GM12878 (cell line): ENCODE results near the gene MYO3B. TPM values are rescaled to one million over a fixed set of nuclear protein-coding genes. Genes with fewer than 3 reads are reported as not detected.

Experiments used
- ATAC-seq: fragments of 200-7000 bp; cut with Tn5 transposase; 3 replicates; pipeline ENCODE4 v1.9.1; 2020; ENCODE audit warnings: mild to moderate bottlenecking, moderate library complexity
- BruUV-seq: library from RNA; stranded (reverse); fragments of 400-500 nt; replicated peaks from 2 replicates; lab custom pipeline; 2021; lab: Mats Ljungman, UMichigan
- CTCF ChIA-PET: fragments of 300-600 bp; sonication (Branson Sonifier 250); formaldehyde crosslinking; extraction: SDS; loops from one replicate; lab custom pipeline; 2021; ENCODE audit warnings: inconsistent platforms; lab: Yijun Ruan, JAX
- POLR2A ChIA-PET: fragments of 350-600 bp; formaldehyde crosslinking; extraction: SDS; loops from one replicate; lab custom pipeline; 2021; ENCODE audit warnings: inconsistent platforms; lab: Charles Lee
- RAD21 ChIA-PET: fragments of 300-600 bp; sonication (Branson Sonifier 250); formaldehyde crosslinking; loops from one replicate; lab custom pipeline; 2023; ENCODE audit warnings: antibody characterized with exemption; ENCODE audit not compliant: unreplicated experiment; lab: Charles Lee
- SMC1A ChIA-PET: fragments of 300-600 bp; sonication (Branson Sonifier 250); formaldehyde crosslinking; loops from one replicate; lab custom pipeline; 2023; ENCODE audit not compliant: unreplicated experiment, uncharacterized antibody; lab: Charles Lee
- DNase-seq: peaks from one replicate; pipeline ENCODE4 v3.0.0-alpha.2; 2011; ENCODE audit warnings: low read depth, low spot score
- FAIRE-seq: peaks from 3 replicates; lab custom pipeline; 2011; peaks lifted over from hg19 to GRCh38; lab: Jason Lieb, UNC
- H2AFZ ChIP-seq: 2 replicates; pipeline ENCODE4 v1.6.0; 2011; ENCODE audit warnings: low read depth, low read length, control low read depth; ENCODE audit not compliant: control insufficient read depth
- H3K27ac ChIP-seq: 2 replicates; pipeline ENCODE4 v1.5.1; 2011; ENCODE audit warnings: control low read depth; ENCODE audit not compliant: control insufficient read depth, insufficient read depth
- H3K27me3 ChIP-seq, 2 experiments: replicated peaks in 1 of 2; 2 replicates each; pipeline versions ENCODE4 v1.6.0 to v1.6.1; 2011; ENCODE audit warnings: low read length in 1 of 2; ENCODE audit not compliant: control insufficient read depth in 2 of 2, insufficient read depth in 2 of 2
- H3K36me3 ChIP-seq, 2 experiments: 2 replicates each; pipeline ENCODE4 v1.5.1; 2011; ENCODE audit warnings: low read length in 1 of 2; ENCODE audit not compliant: control insufficient read depth in 2 of 2, insufficient read depth in 2 of 2
- H3K4me1 ChIP-seq: 2 replicates; pipeline ENCODE4 v1.6.1; 2011; ENCODE audit warnings: mild to moderate bottlenecking, low read length, moderate library complexity, mixed read lengths; ENCODE audit not compliant: control insufficient read depth, insufficient read depth
- H3K4me2 ChIP-seq: 2 replicates; pipeline ENCODE4 v1.6.0; 2011; ENCODE audit warnings: control low read depth; ENCODE audit not compliant: control insufficient read depth, insufficient read depth
- H3K4me3 ChIP-seq: fragments of 200-600 bp; sonication (generic); 2 replicates; pipeline ENCODE4 v1.5.1; 2016
- H3K79me2 ChIP-seq: 2 replicates; pipeline ENCODE4 v1.6.0; 2011; ENCODE audit warnings: low read length; ENCODE audit not compliant: control insufficient read depth, insufficient read depth
- H3K9ac ChIP-seq: 2 replicates; pipeline ENCODE4 v1.8.0; 2011; ENCODE audit warnings: low read length, control low read depth, mixed read lengths; ENCODE audit not compliant: control insufficient read depth, insufficient read depth
- H3K9me3 ChIP-seq: replicated peaks from 3 replicates; pipeline ENCODE4 v1.5.1; 2011; ENCODE audit warnings: mild to moderate bottlenecking, low read length; ENCODE audit not compliant: control insufficient read depth, insufficient read depth
- H4K20me1 ChIP-seq: 2 replicates; pipeline ENCODE4 v1.6.0; 2011; ENCODE audit not compliant: control insufficient read depth, insufficient read depth
- MEF2B ChIP-seq: fragments of 450-650 bp; IDR thresholded peaks from 2 replicates; pipeline ENCODE4 v1.6.1; 2018; ENCODE audit warnings: mild to moderate bottlenecking, moderate library complexity; ENCODE audit not compliant: partially characterized antibody, poor library complexity, severe bottlenecking
- YBX1 ChIP-seq: fragments of 450-650 bp; IDR thresholded peaks from 2 replicates; pipeline ENCODE4 v1.6.1; 2016; ENCODE audit warnings: antibody characterized with exemption
- WGBS: methylation state at CpG from one replicate; pipeline ENCODE4 v1.1.6; 2016; ENCODE audit warnings: low lambda C conversion rate; ENCODE audit not compliant: insufficient replicate concordance, insufficient coverage; ENCODE audit errors: missing lambda C conversion rate; 5-methylcytosine and 5-hydroxymethylcytosine counted together
- in situ Hi-C: fragments of 300-500 bp; cut with MboI; formaldehyde crosslinking; loops from 9 replicates; pipeline ENCODE4 v1.14.3; 2018; ENCODE audit warnings: mixed read lengths
- intact Hi-C: fragments of 100-400 bp; cut with micrococcal nuclease; formaldehyde crosslinking; loops from one replicate; pipeline ENCODE4 v1.14.2; 2022; ENCODE audit not compliant: unreplicated experiment
- polyA plus RNA-seq, 11 experiments: library from polyadenylated mRNA; depleted of rRNA in 4 of 11; unstranded in 6 of 11; stranded (reverse) in 5 of 11; fragments of >200 nt; fragmentation: Nextera tagmentation in 4 of 11; fragmentation: Illumina TruSeq in 1 of 11; extraction: Ambion mirVana in 4 of 11; extraction: Trizol in 1 of 11; gene quantifications; 1 replicate in 1 of 11; 2 replicates in 10 of 11; pipeline versions ENCODE4 v1.2.1 to v1.2.3, GENCODE V29; 2011 to 2016; ENCODE audit warnings: inconsistent platforms in 2 of 11, missing spikeins in 2 of 11, low read depth in 1 of 11
- total RNA-seq, 4 experiments: library from RNA; depleted of rRNA in 3 of 4; stranded (reverse); fragments of >200 nt in 3 of 4; fragmentation: Illumina TruSeq in 1 of 4; extraction: Trizol in 1 of 4; gene quantifications; 2 replicates each; pipeline versions ENCODE4 v1.2.1 to v1.2.3, GENCODE V29; 2013 to 2021
- TF ChIP-seq, protein P1 (sequence below): IDR thresholded peaks from 2 replicates; pipeline ENCODE4 v1.6.1; 2011; ENCODE audit warnings: low read depth, mild to moderate bottlenecking, low read length, moderate library complexity, borderline replicate concordance; ENCODE audit errors: extremely low read depth
- TF ChIP-seq, protein P2 (sequence below): IDR thresholded peaks from 2 replicates; pipeline ENCODE4 v1.6.1; 2011; ENCODE audit warnings: borderline replicate concordance, low read depth, mild to moderate bottlenecking, moderate library complexity, mixed read lengths, low read length; ENCODE audit not compliant: insufficient read depth; ENCODE audit errors: extremely low read length

The MYO3B gene
- total and polyA plus RNA-seq, 10 of the 15 experiments (the other 5 are each of a cell fraction or from before 2014, with no cell fraction given) = 1.1 to 7.1 (median 2.1) TPM

DNA sequence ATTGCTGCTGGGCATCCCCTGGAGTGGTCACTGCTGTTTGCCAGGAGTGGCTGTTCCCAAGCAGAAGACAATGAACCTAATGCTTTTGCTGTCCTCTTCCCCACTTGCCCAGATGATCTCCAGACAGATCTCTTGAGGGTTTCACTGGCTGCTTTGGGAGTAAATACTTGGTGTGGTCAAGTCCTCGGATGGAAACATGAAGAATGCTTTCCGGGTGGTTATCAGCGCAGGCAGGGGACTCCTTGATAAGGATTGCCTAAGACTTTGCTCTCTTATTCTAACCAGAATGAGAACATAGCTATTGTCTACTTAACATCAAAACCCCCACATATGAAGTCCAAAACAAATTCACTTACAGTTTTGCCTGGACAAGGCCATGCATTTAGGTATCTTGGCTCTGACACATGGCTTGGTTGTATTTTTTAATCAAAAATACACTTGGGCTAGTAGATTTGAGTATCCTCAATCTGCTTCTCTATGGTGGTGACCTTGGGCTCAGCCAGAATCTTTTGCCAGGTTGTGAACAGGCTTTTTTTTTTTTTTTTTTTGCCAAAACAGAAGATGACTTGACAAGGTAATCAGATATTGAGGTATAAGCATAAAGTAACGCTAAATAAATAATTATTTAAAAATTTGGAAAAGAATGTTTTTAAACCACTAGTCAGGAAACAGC is 34.8 kb upstream of the MYO3B start:
- intact Hi-C loops = no loop called here
- CTCF ChIA-PET = interaction anchor here (0.6 to 1.6 kb wide), 6 partner anchors 8 to 199 kb away, joined by 3 to 5 read pairs (median 3); no protein-coding TSS in a partner anchor
- Histone ChIP-seq H3K27me3 (no peaks in the 10 kb centered on the region), H3K79me2 (no peaks in the 10 kb centered on the region), H3K4me1 (peaks cover 42% of the 10 kb centered on the region), H2AFZ (no peak overlapping the region; the same call in 1 of the 2 replicates), H3K4me2 (no peak overlapping the region), H3K36me3 (no peaks in the 10 kb centered on the region)
- RAD21 ChIA-PET = interaction anchor here (1.0 to 2.7 kb wide), 5 partner anchors 8 to 85 kb away, joined by 3 to 15 read pairs (median 5); no protein-coding TSS in a partner anchor
- SMC1A ChIA-PET = interaction anchor here (0.6 to 8.1 kb wide), 5 partner anchors 17 to 611 kb away, joined by 3 to 162 read pairs (median 3); partner anchors contain the start of gene MYO3B
- ATAC-seq = no peak
- BruUV-seq = no TSS peak
- 93% methylated on average over 4 of the region's 4 CpGs for WGBS
- TF ChIP-seq MEF2B (no peak), YBX1 (no peak)
- TF ChIP-seq, protein P1, sequence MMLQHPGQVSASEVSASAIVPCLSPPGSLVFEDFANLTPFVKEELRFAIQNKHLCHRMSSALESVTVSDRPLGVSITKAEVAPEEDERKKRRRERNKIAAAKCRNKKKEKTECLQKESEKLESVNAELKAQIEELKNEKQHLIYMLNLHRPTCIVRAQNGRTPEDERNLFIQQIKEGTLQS = no peak
- TF ChIP-seq, protein P2, sequence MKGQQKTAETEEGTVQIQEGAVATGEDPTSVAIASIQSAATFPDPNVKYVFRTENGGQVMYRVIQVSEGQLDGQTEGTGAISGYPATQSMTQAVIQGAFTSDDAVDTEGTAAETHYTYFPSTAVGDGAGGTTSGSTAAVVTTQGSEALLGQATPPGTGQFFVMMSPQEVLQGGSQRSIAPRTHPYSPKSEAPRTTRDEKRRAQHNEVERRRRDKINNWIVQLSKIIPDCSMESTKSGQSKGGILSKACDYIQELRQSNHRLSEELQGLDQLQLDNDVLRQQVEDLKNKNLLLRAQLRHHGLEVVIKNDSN = no peak
- TF ChIP-seq, all 136 proteins: peak for 0
- Histone ChIP-seq H3K4me3 (no peak overlapping the region), H3K27ac (no peak overlapping the region), H4K20me1 (no peaks in the 10 kb centered on the region), H3K9me3 (no peaks in the 10 kb centered on the region), H3K9ac (no peak overlapping the region)
- DNase-seq (no peak), FAIRE-seq (no peak)
- in situ Hi-C loops = no loop called here
- POLR2A ChIA-PET = interaction anchor here (1.0 to 5.6 kb wide), 3 partner anchors 13 to 72 kb away, joined by 3 to 28 read pairs (median 4); no protein-coding TSS in a partner anchor
